ENCODE results near the gene ITGAL.
"Not testable (repeated sequence)": the region's sequence is repeated elsewhere in the genome, so short reads cannot be mapped to it uniquely, and the experiment has no call there.

The ITGAL gene

DNA sequence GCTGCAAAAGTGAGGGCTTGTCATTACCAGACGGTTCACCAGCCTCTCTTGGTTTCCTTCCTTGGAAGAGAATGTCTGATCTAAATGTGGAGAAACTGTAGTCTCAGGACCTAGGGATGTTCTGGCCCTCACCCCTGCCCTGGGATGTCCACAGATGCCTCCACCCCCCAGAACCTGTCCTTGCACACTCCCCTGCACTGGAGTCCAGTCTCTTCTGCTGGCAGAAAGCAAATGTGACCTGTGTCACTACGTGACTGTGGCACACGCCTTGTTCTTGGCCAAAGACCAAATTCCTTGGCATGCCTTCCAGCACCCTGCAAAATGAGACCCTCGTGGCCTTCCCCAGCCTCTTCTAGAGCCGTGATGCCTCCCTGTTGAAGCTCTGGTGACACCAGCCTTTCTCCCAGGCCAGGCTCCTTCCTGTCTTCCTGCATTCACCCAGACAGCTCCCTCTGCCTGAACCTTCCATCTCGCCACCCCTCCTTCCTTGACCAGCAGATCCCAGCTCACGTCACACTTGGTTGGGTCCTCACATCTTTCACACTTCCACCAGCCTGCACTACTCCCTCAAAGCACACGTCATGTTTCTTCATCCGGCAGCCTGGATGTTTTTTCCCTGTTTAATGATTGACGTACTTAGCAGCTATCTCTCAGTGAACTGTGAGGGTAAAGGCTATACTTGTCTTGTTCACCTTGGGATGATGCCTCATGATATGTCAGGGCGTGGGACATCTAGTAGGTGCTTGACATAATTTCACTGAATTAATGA is 49.5 kb downstream of the ITGAL start:
- no peak overlapping the region for H3K4me3 ChIP-seq (ENCODE audit: low read depth, low read length)
- TF ChIP-seq, protein P1, sequence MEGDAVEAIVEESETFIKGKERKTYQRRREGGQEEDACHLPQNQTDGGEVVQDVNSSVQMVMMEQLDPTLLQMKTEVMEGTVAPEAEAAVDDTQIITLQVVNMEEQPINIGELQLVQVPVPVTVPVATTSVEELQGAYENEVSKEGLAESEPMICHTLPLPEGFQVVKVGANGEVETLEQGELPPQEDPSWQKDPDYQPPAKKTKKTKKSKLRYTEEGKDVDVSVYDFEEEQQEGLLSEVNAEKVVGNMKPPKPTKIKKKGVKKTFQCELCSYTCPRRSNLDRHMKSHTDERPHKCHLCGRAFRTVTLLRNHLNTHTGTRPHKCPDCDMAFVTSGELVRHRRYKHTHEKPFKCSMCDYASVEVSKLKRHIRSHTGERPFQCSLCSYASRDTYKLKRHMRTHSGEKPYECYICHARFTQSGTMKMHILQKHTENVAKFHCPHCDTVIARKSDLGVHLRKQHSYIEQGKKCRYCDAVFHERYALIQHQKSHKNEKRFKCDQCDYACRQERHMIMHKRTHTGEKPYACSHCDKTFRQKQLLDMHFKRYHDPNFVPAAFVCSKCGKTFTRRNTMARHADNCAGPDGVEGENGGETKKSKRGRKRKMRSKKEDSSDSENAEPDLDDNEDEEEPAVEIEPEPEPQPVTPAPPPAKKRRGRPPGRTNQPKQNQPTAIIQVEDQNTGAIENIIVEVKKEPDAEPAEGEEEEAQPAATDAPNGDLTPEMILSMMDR (IDR thresholded peaks at IDR 0.05; ENCODE audit: borderline replicate concordance, insufficient read depth, low read depth, low read length), result no peak

DNA sequence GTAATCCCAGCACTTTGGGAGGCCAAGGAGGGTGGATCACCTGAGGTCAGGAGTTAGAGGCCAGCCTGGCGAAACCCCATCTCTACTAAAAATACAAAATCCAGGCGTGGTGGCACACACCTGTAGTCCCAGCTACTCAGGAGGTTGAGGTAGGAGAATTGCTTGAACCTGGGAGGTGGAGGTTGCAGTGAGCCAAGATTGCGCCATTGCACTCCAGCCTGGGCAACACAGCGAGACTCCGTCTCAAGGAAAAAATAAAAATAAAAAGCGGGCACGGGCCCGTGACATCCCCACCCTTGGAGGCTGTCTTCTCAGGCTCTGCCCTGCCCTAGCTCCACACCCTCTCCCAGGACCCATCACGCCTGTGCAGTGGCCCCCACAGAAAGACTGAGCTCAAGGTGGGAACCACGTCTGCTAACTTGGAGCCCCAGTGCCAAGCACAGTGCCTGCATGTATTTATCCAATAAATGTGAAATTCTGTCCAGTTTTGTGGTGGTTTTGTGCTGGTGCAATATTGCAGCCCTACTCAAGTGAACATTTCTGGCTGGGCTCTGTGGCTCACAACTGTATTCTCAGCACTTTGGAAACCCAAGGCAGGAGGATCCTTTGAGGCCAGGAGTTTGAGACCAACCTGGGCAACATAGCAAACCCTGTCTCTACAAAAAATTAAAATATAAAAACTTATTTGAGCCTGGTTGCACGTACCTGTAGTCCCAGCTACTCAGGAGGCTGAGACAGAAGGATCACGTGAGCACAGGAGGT is 50.3 kb downstream of the ITGAL start:
- H3K4me3 ChIP-seq (ENCODE audit: low read depth, low read length), result not testable (repeated sequence)

DNA sequence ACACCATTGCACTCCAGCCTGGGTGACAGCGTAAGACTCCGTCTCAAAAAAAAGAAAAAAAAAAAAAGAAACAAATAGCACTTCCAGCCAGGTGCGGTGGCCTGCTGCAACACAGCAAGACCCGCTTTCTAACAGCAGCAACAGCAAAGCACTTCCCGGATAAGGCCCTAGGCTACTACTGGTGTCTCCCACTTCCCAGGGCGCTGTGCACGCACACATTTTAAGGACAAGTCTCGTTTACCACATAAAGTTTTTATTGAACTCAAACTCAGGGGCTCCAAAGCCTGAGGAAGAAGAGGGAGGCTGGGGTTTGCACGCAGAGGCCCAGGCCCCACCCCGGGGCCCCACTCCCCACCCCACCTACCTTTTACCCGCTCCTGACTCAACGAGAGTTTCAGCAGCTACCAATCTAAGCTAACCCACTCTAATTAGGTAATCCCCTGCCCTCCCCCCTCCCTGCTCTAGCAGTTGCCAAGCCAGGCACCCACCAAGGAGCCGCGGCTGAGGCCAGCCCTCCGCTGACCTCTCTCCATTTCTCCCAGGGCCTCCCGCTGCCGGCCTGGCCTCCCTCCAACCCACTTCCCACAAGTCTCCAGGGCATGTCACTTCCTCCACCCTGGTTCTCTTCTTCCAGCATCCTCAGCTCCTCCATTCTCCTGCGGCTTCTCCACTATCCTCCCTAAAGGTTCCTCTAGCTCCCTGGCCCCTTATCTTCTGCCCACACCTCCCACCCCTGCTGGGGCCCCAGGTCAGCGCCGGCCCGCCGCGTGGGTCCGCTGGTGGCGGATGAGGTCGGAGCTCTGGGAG is 51.4 kb downstream of the ITGAL start:
- TF ChIP-seq, protein P1 (IDR thresholded peaks at IDR 0.05; ENCODE audit: borderline replicate concordance, insufficient read depth, low read depth, low read length), result no peak
- H3K4me3 ChIP-seq (ENCODE audit: low read depth, low read length), result no peak overlapping the region

DNA sequence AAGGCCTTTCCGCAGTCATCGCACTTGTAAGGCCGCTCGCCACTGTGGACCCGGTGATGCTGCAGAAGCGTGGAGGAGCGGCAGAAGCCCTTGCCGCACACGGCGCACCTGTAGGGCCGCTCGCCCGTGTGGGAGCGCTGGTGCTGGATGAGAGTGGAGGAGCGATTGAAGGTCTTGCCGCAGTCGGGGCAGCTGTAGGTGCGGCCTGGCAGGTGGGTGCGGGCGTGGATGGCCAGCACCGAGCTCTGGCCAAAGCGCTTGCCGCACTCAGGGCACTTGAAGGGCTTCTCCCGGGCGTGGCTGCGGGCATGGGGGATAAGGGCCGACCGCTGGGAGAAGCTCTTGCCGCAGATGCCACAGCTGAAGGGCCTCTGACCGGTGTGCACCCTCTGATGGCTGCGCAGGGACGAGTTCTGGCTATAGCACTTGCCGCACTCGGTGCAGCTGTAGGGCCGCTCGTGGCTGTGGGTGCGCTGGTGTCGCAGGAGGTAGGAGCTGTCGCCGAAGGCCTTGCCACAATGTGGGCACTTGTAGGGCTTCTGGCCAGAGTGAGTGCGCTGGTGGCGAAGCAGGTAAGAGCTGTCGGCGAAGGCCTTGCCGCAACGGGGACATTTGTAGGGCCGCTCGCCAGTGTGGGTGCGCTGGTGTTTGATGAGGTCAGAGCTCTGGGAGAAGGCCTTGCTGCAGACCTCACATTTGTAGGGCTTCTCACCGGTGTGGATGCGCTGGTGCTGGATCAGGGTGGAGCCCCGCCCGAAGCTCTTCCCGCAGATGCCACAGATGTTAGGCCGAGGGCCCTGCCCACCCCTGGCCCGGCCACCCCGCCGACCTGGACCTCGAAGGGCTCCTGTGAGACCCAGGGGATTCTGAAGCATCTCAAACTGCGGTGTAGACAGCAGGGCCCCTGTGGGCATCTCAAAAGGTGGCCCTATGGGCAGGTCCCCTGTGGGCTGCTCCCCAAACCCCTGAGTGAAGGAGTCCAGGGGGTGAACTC is 52.3 kb downstream of the ITGAL start:
- TF ChIP-seq, protein P1 (IDR thresholded peaks at IDR 0.05; ENCODE audit: borderline replicate concordance, insufficient read depth, low read depth, low read length), result no peak
- no peak overlapping the region for H3K4me3 ChIP-seq (ENCODE audit: low read depth, low read length)

DNA sequence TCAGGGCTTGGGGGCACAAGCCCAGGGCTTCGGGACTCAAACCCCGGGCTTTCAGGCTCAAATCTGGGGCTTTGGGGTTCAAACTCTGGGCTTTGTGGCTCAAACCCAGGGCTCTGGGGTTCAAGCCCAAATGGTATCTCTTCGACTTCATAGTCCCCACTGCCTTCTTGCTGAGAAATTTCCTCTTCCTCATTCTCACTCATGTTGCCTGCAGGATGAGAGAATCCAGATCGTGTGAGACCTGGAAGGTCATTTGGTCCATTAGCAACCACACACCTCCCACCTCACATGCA is 53.2 kb downstream of the ITGAL start:
- TF ChIP-seq, protein P1 (IDR thresholded peaks at IDR 0.05; ENCODE audit: borderline replicate concordance, insufficient read depth, low read depth, low read length), result no peak

DNA sequence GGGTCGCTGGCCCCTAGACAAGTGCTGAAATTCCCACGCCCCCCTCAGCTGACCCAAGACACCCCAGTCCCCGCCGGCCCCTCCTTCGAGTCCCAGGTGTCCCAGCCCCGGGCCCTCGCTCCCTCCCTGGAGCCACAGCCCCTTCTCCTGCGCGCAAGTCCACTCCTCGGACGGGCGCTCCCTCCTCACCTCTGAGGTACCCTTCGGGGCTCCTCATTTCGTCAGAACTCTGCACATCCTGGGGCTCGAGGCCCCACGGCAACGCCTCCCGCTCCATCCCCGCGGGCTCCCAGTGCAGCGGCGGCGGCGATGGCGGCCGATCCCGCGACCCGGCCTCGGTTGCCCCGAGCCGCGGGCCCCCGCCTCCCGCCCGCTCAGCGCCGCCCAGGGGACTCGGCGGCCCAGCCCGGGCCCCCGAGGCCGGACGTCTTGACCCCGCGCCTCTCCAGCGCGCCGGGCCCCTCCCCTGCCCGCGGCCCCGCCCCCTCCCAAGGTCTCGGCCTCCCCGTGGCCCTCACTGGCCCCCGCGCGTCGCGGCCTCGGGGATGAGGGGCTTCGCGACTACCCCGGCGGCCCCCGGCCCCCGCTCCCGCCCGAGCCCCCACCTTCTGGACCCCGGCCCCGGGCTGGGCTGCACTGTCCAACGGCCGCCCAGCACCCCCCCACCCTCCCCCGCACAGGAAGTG is 53.7 kb downstream of the ITGAL start, which contains the start of gene ZNF768:
TSS of gene ZNF768 (minus strand) at position 430 of the 686 bp plus-strand sequence. CDS start at position 277, 153 bp downstream.
- peak within 1 kb of the TSS; percentile 85 for H3K4me3 ChIP-seq (ENCODE audit: low read depth, low read length)
- TF ChIP-seq, protein P1 (IDR thresholded peaks at IDR 0.05; ENCODE audit: borderline replicate concordance, insufficient read depth, low read depth, low read length), result no peak

More for the DNA sequence above, 53.2 kb downstream of the ITGAL start:
- no peak overlapping the region for H3K4me3 ChIP-seq (ENCODE audit: low read depth, low read length)
